H7 (cell line): ENCODE measurements around the gene CALCB. TPM values are rescaled to one million over a fixed set of nuclear protein-coding genes. Genes with fewer than 3 reads are reported as not detected.
A peak's percentile ranks its signal among the peaks of the same experiment; 100 is the strongest.
"Not testable (repeated sequence)": the region's sequence is repeated elsewhere in the genome, so short reads cannot be mapped to it uniquely, and the experiment has no call there.

Experiments
- DNase-seq: peaks from one replicate; pipeline ENCODE4 v3.0.0; 2012
- H3K27me3 ChIP-seq: 2 replicates; pipeline ENCODE4 v1.6.0; 2011; ENCODE audit warnings: mild to moderate bottlenecking, low read length; ENCODE audit not compliant: control insufficient read depth, insufficient read depth
- H3K36me3 ChIP-seq: replicated peaks from 2 replicates; pipeline ENCODE4 v1.5.1; 2011; ENCODE audit warnings: low read length; ENCODE audit not compliant: control insufficient read depth, insufficient read depth
- H3K4me3 ChIP-seq: 2 replicates; pipeline ENCODE4 v1.5.1; 2011; ENCODE audit warnings: low read depth, mild to moderate bottlenecking, control low read depth, low read length, moderate library complexity; ENCODE audit not compliant: insufficient read depth
- total RNA-seq: library from RNA; depleted of rRNA; stranded (reverse); fragments of >200 nt; shearing (Covaris generic); gene quantifications from 2 replicates; pipeline ENCODE4 v1.2.3, GENCODE V29; 2014; rRNA removed

The CALCB gene
- 0.21 and 0.41 TPM in 2 replicates for total RNA-seq

- Histone ChIP-seq H3K27me3 (peaks cover 25% of the 10 kb centered on the region), H3K4me3 (peak within 1 kb of the TSS; percentile 54), H3K36me3 (no peaks in the 10 kb centered on the region)
- DNase-seq = peak; percentile 70
These were observed at the start of gene CALCB for GRCh38 chr11:15073361-15074205. CALCB (plus strand) TSS chr11:15073593; CDS start chr11:15074719, 1,126 bp downstream.

- no peak for DNase-seq
- no peaks in the 10 kb centered on the region for H3K36me3 ChIP-seq
- no peak overlapping the region for H3K4me3 ChIP-seq
- no peaks in the 10 kb centered on the region for H3K27me3 ChIP-seq
These were observed 46.4 kb upstream of the CALCB start for GRCh38 chr11:15027011-15027410.

DNA sequence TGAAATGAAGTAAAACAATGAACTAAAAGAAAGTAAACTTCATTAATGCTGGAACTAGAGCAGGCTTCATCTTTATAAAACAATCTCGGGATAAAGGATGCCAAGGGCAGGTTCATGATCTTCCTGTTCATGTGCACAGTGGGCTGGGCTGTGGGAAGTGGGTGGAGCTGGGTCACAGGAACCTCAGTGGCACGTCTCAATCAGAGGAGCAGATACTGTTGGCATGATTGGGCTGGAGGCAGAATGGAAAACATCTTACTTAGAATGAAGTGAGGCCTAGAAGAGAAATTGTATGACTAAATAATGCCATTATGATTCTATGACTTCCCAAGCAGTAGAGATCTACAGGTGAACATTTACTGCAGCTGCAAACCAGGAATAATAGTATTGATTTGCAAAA lies 45.4 kb upstream of the CALCB start:
- no peak for DNase-seq
- no peaks in the 10 kb centered on the region for H3K27me3 ChIP-seq
- no peak overlapping the region for H3K4me3 ChIP-seq
- no peaks in the 10 kb centered on the region for H3K36me3 ChIP-seq

GRCh38 chr11:15028379-15028778 lies 45.0 kb upstream of the CALCB start:
- no peak for DNase-seq
- H3K4me3 ChIP-seq = no peak overlapping the region
- H3K27me3 ChIP-seq = no peaks in the 10 kb centered on the region
- no peaks in the 10 kb centered on the region for H3K36me3 ChIP-seq

GRCh38 chr11:15031945-15032344 lies 41.4 kb upstream of the CALCB start:
- not testable (repeated sequence) for DNase-seq, H3K36me3 ChIP-seq, H3K27me3 ChIP-seq, H3K4me3 ChIP-seq

DNA sequence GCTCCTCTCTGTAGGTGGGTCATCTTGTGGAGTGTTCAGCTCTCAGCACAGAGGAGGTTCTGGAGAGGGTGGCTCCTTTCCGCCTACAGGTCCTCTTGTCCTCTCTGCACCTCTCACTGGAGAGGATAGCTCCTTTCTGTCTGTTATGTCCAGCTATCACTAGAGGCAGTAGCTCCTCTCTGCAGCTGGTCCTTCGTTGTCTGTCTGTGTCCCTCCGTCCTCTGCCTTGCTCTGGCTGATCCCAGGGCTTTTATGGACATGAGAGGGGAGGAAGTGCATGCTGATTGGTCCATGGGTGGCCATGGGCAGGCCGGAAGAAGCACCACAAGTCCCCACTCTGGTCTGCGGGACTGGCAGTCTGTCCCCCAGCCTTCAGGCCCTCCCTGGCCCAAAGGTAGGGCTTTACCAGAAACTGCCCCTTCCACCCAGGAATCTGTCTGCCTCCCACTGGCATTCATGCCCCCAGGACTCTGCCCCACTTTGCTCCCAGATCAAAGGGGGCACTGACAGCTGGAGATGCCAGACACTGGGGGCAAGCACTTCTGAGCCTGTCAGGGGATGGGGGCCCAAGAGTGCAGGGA lies 38.6 kb upstream of the CALCB start:
- Histone ChIP-seq H3K36me3 (no peaks in the 10 kb centered on the region), H3K27me3 (no peaks in the 10 kb centered on the region), H3K4me3 (no peak overlapping the region)
- peak; percentile 5 for DNase-seq

DNA sequence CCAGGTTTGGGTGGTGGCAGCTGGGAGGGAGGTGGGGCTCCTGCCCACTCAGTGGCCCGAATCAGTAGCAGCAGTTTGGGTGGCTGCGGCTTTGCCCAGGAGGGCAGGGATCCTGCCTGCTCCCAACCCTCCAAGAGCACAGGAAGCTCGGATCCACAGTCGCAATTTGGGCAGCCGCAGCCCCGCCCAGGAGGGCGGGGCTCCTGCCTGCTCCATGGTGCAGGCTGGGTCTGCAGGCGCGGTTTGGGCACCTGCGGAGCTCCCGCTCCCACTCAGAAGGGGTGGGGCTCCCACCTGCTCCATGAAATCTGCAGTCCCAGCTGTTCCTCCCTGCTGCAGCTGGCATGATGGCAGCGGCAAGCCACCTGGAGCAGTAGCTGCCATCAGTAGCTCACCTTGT lies 38.1 kb upstream of the CALCB start:
- no peaks in the 10 kb centered on the region for H3K36me3 ChIP-seq
- H3K4me3 ChIP-seq = no peak overlapping the region
- no peaks in the 10 kb centered on the region for H3K27me3 ChIP-seq
- peak; percentile 77 for DNase-seq

DNA sequence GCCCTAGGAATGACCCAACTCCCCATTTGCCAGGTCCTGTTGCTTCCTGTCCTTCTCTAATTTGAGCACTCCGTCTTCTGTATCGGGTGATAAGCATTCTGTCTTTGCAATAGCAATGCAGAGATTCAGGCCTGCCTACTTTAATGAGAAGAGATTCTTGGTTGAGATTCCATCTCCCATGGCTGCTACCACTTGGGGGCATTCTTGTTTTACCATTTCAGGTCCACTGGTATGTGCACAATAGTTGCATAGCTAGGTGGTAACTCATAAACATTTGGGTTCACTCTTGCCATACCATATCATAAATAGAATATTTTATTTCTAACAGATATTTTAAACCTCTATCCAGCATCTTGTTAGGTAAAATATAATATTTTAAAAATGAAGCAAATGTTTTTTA lies 34.4 kb upstream of the CALCB start:
- Histone ChIP-seq H3K27me3 (no peaks in the 10 kb centered on the region), H3K4me3 (no peak overlapping the region)

GRCh38 chr11:15045209-15045608 lies 28.2 kb upstream of the CALCB start:
- Histone ChIP-seq H3K4me3 (no peak overlapping the region), H3K36me3 (no peaks in the 10 kb centered on the region), H3K27me3 (no peaks in the 10 kb centered on the region)
- no peak for DNase-seq

More for the DNA sequence above, 34.4 kb upstream of the CALCB start:
- no peaks in the 10 kb centered on the region for H3K36me3 ChIP-seq
- DNase-seq = peak; percentile 20

DNA sequence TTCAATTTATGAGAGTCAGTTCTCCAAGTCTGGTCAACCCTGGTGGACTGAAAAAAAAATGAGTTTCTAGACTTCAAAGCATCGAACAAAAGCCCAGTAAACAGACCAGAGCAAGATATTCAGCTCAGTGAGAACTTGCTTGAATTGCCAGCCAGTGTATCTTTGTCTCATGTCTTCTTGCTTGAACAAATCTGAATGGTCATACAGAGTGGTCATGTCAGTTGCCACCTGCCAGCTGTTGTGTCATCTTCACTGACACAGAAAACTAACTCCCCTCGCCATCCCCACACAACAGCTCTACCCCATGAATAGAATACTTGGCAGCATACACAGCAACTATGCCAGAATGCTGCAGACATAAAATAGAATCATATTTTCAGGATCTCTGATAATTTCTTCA lies 27.5 kb upstream of the CALCB start:
- no peak overlapping the region for H3K4me3 ChIP-seq
- H3K36me3 ChIP-seq = no peaks in the 10 kb centered on the region
- no peak for DNase-seq
- no peaks in the 10 kb centered on the region for H3K27me3 ChIP-seq

DNA sequence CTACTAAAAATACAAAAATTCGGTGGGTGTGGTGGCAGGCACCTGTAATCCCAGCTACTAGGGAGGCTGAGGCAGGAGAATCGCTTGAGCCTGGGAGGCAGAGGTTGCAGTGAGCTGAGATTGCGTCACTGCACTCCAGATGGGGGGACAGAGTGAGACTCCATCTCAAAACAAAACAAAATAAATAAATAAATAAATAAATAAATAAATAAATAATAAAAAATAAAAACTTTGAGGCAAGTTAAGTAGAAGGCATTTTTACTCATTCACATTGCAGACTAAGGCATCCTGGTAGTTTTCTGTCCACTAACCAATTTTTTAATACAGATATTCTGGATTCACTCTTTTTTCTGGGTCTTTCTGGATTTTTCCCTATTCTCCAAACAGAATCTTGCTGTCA lies 26.7 kb upstream of the CALCB start:
- H3K36me3 ChIP-seq, DNase-seq, H3K27me3 ChIP-seq, H3K4me3 ChIP-seq: not testable (repeated sequence)

DNA sequence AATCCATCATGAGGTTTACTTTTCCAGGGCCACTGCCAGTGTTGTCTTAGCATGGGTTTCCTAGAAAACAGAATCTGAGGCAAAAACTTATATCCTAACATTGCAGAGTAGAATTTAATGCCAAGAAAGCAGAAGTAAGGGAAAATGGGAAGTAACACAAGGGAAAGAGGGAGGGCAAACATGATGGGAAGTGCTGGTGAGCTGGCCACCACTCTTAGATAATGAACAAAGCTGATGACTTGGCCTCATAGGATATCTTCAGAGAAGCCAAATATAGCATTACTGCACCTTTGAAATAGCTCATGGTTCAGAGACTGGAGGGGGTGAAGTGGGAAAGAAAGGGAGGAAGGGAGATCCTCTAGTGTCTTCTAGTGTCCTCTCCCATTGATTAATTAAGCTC lies 24.8 kb upstream of the CALCB start:
- Histone ChIP-seq H3K27me3 (no peaks in the 10 kb centered on the region), H3K4me3 (no peak overlapping the region), H3K36me3 (no peaks in the 10 kb centered on the region)
- no peak for DNase-seq

DNA sequence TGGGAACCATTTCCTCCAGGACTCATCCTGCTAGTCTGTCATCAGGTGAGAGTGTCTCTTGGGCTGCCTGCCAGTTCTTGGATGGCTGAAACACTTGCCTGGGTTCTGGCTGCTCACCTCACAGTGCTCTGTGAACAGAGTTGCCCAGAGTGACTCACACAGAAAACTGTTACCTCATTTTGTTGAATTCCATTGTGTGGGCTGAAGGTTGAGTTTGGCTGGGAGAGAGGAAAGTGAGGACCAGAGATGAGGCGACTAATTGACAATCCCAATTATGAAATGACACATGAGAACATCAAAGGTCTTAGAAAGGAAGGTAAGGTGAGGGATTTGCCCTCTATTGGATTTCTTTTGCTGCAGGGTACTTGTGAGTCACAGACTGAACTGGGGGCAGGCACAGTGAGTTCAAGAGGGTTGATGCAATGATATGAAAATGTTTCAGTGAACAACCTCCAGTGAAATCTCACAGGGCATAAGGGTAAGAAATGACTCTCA lies 20.2 kb upstream of the CALCB start:
- Histone ChIP-seq H3K4me3 (no peak overlapping the region), H3K27me3 (no peaks in the 10 kb centered on the region), H3K36me3 (no peaks in the 10 kb centered on the region)
- no peak for DNase-seq

DNA sequence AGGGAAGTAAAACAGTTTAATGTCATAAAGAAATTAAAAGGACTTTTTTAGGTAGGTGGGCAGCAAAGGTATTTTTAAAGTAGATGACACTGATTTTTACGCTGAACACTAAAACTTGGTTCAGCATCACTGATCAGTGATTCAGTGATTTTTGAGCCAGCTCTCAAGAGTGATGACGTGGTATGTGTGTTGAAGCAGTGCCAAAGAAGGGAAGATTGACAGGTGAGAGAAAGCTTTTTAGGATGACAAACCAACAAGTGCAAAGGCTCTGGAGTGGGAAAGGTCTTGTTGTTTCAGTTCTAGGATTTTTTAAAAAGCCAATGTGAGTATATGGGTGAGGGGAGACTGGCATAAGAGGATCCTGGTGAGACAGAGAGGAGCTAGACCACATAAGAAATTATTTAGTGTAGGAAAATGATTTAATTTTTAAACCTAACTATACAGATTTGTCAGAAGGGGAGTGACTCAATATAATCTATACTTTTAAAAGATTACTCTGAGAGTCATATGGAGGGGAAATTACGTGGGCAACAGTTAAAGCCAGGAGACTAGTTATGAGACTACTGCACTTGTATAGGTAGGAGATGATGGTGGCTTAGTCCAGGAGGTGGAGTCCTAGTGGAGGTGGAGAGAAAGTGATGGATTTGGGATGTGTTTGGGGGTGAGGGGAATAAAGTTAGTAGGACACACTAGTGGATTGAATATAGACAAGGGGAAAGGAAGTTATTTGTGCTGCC lies 17.6 kb upstream of the CALCB start:
- no peak for DNase-seq
- Histone ChIP-seq H3K36me3 (no peaks in the 10 kb centered on the region), H3K27me3 (no peaks in the 10 kb centered on the region), H3K4me3 (no peak overlapping the region)

- no peaks in the 10 kb centered on the region for H3K27me3 ChIP-seq
- no peak overlapping the region for H3K4me3 ChIP-seq
- H3K36me3 ChIP-seq = no peaks in the 10 kb centered on the region
- DNase-seq = no peak
These were observed 16.1 kb upstream of the CALCB start for GRCh38 chr11:15057329-15057728.
